HG03103 (cell line): Measurements from ENCODE around the gene BICDL2.

Experiments used
- ATAC-seq: cut with Tn5 transposase; IDR thresholded peaks from one replicate; pipeline ENCODE4 v1.9.1; 2021; ENCODE audit warnings: low read depth; ENCODE audit not compliant: unreplicated experiment

Gene BICDL2

DNA sequence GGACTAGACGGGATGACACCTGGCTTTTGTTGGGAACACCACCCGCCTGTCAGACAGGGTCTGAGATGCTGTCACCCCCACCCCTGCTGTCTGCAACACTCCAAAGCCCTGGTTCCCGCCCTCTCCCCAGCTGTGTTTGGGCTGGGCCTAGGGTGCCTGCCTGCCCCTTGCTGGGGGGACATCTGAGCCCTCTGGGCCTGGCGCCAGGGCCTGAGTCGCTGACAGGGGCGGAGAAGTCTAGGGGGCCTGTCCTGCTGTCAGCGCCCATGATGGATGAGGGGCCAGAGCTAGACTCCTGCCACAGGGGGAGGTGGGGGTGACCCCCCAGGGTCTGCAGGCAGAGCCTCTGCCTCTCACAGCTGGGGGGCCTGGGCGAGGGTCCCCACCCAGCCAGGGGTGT is 48.9 kb downstream of the BICDL2 start:
- ATAC-seq: no peak

DNA sequence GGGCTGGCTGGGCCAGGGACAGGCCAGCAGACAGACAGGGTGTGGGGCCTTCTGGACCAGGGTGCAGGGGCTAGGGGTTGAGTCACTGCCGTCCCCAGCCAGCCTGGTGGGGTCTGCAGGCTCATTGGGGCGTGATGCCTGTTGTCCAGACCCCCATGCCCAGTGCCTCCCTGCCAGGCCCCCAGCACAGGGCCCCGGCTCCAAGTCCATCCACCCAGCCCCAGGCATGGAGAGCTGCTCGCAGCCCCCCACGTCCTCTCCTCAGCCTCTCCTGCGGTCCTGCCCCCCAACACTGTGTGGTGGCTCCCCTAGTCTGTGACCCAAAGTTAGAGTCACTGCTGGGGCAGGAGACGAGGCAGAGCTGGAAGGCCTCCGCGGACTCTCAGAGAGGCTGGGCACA is 49.5 kb downstream of the BICDL2 start:
- ATAC-seq: no peak

DNA sequence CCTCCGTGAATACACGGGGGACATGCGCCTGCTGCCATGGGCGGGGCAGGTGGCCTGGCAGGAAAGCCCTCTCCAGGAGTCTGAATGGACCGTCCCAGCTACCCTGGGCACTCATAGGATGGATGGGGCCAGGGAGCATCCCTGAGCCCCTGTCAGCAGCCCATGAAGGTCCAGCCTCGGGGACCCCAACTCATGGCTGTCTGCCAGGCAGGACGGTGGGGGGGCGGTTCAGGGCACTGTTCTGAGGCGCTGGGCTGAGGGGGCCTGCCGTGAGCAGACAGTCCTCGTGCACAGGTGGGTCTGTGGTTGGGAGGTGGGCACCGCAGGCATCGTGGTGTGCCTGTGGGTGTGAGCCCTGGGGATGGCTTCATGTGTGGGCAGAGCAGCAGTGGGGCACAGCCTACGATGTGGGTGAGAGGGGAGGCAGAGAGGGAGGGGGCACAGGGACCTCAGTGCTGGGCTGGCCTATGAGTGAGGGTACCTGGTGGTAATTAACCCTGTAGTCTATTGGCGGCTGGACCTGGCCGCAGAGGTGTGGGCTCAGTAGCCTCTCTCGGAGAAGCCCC is 50.0 kb downstream of the BICDL2 start:
- ATAC-seq: no peak

DNA sequence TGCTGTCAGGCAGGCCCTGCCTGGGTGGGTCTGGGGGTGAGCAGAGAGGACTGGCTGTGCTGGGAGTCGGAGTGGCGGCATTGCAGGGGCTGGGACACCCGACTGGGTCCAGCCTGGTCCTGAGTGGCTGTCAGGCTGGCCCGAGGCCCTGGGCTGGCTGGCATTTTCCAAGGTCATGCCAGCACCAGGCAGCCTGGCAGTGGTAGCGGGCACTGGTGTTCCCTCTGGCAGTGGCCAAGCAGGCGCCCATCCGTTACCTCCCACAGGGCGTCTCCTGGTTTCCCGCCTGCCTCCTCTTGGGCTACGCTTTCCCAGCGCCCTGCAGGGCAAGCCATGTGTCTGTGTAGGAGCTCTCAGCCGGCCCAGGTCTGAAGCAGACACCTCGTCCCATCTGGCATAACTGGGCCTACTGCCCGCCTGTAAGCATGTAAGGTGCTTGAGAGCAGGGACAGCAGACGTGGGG is 50.8 kb downstream of the BICDL2 start:
- ATAC-seq: no peak

DNA sequence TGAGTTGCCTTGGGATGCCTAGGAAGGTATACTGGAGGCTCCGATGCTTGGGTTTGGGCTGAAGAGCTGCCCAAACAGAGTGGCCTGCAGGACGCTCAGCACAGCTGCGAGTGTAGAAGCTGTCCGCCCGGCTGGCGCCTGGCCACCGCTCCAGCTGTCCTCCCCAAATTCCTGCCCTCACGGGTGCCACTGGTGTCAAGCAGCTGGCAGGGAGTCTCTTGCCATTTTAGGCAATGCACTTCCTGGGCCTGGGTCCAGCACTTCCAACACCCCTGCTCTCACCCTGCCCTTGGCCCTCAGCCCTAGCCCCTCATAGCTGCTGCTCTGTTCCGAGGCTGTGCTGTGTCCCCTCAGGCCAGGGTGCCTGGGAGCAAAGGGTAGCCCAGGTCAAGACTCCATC is 51.3 kb downstream of the BICDL2 start:
- ATAC-seq: no peak

DNA sequence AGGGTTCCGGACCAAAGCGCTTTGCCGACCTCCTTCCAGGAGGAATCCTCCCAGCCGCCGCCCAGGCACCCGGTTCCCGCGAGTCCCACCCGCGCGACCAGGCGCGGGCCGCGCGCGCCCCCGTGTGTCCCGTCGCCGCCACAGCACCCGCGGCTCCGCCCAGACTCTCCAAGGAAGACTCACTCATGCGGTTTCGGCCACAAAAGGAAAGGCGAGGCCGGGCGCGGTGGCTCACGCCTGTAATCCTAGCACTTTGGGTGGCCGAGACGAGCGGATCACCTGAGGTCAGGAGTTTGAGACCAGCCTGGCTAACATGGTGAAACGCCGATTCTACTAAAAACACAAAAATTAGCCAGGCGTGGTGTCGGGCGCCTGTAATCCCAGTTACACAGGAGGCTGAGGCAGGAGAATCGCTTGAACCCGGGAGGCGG is 53.0 kb downstream of the BICDL2 start:
- ATAC-seq: no peak

DNA sequence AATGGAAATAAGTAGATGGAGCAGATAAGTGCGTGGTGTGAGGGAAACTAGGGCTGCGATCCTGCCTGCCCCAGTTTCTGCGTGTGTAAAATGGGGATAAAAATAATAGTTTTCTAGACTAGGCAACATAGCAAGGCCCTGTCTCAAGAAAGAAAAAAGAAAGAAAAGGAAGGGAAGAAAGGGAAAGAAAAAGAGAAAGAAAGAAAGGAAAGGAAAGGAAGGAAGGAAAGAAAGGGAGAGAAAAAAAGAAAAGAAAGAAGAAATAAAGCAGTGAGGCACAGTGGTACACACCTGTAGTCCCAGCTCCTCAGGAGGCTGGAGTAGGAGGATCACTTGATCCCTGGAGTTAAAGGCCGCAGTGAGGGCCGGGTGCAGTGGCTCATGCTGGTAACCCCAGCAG is 54.3 kb downstream of the BICDL2 start:
- no peak for ATAC-seq

DNA sequence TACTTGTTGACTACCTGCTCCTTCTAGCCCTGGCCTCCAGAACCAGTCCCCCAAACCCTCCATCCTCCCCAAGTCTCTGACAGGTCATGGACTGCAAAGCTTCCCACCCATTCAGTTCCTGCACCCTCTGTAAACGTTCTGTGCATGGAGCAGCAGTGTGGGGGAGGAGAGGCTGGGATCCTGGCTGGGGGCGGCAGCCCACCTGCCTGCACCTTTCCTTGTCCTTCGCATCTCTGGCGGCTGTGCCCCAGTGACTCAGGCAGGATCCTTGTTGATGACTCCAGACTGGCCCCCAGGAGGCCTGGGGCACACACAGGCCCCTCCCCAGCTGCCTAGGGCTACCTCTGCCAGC is 54.9 kb downstream of the BICDL2 start:
- ATAC-seq: no peak

DNA sequence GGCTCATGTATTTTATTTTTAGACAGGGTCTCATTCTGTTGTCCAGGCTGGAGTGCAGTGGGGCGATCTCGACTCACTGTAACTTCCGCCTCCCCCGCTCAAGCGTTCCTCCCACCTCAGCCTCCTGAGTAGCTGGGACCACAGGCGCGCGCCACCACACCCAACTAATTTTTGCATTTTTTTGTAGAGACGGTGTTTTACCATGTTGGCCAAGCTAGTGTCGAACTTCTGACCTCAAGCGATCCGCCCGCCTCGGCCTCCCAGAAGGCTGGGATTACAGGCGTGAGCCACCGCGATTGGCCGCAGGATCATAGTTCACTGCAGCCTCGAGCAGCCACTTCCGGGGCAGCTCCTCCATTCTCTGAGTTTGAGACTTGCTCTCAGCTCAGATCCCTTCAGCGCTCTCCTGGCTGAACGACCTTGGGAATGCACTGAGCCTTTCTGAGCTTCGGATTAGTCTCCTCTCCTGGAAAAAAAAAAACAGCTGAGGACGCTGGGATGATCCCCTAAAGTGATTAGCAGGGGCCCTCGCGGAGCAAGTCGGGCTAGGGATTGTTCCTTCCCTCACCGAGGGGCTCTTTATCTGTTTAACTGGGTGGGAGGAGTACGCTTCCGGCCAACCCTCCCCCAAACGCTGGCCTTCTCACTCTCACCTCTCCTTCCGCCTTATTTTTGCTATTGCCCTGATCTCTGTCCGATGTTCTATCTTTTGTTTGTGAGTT is 55.4 kb downstream of the BICDL2 start:
- no peak for ATAC-seq

DNA sequence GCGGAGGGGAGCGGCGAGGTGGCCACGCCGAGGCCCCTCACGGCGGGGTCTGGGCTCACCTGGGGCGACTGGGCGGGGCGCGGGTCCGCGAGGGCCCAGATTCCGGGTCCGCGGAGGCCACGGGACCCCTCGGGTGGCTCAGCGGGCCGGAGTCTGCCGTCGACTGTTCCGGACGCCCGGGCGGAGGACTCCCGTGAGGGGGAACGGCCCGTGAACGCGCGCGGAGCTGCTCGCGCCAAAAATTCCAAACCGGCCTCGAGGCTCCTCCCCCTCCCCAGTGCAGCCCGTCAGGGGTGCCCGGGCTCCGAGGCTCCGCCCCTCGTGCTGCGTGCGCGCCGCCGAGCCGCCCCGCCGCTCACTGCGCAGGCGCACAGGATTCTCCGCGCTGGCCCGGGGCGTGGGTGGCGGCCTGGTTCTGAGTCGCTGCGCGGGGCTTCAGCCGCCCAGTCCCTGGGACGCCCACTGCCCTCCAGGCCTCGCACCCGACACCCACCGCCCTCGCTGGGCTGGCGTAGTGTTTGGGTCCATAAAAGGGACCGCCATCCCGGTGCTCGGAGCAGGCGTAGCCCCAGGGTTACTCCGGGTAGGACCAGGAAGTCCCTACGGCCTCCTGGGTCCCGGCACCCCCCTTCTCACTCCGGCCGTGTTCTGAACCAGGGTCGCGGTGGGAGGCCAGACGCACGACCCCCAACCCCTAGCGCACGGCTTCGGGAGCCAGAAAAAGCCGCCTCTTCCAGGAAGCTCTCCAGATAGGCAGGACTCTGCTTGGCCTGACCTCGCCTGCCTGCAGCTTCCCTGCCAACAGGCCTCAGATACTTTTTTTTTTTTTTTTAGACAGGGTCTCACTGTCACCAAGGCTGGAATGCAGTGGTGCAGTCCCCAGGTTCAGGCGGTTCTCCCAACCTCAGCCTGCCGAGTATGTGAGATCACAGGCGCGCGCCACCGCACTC is 56.2 kb downstream of the BICDL2 start, which contains the start of gene PKMYT1:
Gene PKMYT1, minus strand, starts transcription at position 220 of the 950 bp plus-strand sequence. CDS start 789 bp downstream, outside the sequence.
- peak; percentile 69 for ATAC-seq

DNA sequence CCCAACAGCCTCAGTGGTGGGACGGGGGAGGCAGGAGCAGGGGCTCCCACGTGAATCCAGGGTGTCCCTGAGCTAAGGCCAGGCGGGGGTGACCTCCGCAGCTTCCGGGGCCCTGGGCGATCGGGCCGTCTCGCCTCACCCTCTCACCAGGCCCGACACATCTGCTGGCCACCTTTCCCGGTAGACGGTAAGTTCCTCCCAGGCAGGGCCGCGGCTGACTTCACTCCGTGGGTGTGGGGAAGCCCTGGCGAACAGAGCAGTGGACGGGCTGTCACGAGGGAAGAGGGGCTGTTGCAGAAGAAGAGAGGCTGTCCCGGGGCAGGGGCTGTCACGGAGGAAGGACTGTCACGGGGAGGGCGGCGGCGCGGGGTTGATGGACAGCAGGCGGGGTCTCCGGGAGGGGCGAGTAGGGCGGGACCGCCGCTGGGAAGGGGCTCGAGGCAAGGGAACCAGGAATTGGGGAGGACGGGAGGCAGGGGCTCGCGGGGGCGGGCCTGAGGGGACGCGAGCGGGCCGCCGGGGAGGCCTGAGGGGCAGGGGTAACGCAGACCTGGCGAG is 57.0 kb downstream of the BICDL2 start:
- ATAC-seq: no peak
